ENCODE data around the gene SLC6A13.

The SLC6A13 gene

DNA sequence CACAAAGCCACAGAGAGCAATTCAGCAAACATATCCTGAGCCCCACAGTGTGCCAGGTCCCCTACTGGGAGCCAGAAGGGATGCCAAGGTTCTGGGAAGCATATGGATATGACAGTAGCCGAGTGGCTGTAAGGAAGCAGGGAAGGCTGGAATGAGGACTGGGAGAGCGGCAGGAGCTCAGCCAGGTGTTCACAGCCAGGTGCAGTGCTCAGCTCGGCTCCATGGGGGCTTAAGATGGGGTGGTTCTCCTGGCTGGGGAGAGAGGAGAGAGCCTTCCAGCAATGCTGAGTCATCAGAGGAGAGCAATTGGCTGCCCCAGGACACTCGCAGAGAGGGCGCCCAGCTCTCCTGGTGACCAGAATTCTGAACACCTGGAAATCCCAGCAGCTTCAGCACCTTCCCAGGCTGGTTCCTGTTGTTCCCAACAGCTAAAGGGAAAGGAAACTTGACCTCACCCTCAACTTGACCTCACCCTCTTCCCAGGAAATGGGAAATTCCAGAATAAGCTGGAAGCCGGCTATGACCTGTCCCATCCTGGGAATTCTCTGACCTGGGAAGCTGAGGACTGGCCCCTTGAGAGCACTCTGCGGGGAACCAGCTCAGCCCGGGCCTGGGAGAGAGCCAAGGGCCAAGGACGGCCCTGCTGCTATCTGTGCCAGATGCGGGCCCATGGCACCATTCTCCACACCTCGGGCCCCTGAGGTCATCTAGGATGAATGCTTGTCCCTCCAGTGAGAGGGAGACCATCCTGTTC is 83.3 kb downstream of the SLC6A13 start:
- DNase-seq, result no peak

DNA sequence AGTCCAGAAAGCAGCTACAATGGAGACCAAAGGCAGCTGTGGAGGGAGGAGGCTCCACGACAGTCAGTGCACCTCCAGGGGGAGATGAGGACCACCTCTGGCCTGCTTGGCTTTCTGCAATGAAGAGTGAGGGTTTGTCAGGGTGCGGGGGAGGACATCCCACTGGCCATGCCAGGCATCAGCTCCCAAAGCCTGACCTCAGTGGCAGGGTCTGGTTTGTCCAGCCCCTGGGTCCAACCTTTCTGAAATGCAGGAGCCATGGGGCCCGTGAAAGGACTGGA is 83.9 kb downstream of the SLC6A13 start:
- DNase-seq, result no peak

DNA sequence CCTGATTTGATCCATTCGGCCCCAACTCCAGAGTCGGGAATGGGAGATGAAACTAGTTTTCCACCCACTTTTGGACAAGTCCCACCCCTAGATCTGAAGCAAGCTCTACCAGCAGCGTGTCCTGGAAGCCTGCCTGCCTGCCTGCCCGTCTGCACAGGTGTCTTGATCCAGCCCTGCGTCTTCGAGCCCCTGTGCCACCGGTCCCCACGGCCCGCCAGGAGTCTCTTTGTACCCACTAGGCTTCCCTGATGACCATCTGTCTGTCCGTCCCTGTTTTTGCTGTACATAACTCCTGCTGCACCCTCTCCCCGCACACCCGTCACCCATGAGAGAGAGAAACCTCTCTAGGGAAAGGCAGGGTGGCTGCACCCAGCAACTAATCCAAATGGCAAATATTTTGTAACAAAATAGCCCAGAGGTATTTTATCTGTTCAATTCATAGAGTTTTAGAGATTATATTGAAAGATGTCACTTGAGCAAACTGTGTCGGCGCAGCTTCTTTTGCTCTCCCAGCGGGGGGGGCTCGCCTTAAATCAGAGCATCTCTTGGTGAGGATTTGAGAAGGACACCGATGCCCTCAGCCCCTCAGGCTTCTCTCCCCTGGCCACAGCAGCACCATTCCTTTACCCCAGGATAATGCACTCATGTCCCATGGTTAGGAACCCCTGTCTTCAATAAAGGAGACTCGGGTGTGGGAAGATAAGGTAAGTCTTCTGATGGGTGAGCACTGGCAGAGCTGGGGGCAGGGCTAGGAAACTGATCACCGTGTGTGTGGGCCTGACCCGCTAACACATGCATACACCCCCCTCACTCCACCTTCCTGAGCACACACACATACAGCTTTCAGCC is 84.4 kb downstream of the SLC6A13 start:
- DNase-seq, result no peak

DNA sequence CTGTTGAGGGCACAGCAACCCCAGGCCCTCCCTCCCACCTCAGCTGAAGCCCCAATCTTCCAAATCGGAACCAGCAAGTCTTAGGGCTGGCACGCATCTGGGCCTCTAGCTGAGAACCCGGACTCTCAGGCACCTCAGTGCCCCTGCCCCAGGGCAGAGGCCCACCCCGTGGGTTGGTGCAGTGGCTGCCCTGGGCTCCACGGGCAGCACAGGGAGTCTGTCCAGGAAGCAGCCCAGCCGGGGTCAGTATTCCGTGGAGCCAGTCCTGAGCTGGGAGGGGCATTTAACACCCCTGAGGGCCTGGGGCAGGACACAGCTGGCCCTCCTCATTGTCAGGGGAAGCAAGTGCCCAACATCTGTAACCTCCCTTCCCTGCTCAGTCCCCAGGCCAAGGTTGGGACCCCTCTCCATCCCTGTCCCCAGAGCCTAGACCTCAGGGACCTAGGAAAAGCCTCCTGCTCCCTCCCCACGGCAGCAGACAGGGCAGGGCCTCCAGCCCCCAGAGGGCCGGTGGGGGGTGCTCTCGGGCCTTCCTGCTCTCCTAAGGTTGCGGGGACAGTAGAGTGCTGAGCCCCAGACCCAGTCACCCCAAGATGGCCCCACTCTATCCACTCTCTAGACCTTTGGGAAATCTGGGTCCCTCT is 85.2 kb downstream of the SLC6A13 start:
- no peak for DNase-seq

DNA sequence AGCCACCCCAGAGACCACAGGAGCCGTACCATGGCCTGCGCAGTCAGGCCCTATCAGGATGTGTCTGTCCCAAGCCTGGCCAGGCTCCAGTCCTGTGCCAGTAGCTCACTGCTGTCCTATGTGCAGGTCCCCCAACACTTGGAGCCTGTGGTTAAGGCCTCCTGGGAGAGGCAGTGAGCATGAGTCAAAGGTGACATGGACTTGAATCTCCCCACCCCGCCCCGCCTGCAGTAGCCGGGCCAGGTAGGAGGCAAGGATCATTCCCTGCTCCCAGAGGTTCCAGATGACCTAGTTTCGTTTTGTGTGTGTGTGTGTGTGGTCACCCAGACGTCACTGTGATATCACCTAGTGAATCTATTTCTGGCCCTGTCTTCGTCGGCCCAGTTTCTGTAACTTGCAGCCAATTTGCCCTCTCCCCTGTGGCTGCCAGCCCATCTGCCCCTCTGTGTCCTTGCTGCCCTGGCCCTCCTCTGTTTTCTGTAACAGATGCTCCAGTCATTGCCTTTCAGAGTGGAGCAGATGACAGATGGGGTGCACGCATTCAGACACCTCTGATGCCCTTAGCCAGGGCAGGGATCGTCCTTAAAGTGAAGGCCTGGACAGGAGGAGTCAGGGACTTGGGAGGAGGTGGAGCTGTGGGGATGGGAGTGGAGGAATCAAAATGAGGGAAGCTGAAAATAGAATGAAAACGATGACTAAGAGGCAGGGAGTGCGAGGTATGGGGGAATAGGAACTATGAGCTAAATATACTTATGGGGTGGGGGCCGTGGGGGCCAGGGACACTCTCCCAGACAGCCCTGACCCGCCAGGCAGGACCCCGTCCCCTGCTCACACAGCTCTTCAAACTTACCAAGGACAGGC is 86.1 kb downstream of the SLC6A13 start:
- DNase-seq, result peak in 9 of 56 donors; percentile 12 to 50 (median 24)

DNA sequence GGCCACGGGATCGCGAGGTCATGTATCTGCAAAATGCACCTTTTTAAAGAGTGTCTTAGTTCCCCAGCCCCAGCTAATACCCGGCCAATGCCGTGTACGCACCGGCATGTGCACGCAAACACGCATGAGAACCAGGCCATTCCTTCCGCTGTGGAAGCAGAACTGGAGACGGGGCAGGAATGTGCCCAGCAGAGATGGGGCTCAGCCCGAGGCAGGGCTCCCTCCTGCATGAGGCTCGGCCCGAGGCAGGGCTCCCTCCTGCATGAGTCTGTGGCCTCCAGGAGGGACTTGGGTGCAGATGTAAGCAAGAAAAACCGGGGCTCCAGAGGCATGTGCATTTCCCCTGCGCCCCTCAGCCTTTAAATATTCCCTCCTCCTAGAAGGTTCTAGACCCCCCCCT is 86.9 kb downstream of the SLC6A13 start:
- DNase-seq, result no peak

DNA sequence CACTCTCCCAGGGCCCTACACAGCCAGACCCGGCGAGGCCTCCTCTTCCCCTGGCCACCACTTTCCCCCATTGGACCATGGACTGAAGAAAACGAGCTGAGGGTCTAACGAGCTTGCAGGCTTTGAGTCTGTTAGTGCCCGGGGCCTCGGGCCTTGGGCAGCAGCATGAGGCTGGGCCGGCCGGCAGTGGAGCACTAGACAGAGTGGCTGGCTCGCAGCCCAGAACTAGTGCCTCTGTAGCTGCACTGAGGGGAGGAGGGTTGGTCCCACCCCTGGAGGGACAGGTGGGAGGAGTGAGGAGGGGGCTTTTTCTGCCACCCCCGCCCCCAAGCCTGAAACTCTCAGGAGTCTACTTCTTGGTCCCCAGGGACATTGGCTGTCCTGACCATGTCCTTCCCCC is 87.4 kb downstream of the SLC6A13 start:
- peak in 13 of 56 donors; percentile 7 to 47 (median 26) for DNase-seq

DNA sequence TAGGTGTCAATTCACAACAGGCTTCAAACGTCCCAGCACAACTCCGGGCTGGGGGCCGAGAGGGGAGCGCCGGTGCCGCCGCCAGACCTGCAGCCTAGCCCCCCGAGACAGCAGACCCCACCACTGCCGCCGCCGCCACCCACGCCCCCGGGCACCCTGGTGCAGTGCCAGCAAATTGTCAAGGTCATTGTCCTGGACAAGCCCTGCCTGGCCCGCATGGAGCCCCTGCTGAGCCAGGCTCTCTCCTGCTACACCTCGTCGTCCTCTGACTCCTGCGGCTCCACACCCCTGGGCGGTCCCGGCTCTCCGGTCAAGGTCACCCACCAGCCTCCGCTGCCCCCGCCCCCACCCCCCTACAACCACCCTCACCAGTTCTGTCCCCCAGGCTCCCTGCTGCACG is 88.0 kb downstream of the SLC6A13 start:
- DNase-seq, result no peak

DNA sequence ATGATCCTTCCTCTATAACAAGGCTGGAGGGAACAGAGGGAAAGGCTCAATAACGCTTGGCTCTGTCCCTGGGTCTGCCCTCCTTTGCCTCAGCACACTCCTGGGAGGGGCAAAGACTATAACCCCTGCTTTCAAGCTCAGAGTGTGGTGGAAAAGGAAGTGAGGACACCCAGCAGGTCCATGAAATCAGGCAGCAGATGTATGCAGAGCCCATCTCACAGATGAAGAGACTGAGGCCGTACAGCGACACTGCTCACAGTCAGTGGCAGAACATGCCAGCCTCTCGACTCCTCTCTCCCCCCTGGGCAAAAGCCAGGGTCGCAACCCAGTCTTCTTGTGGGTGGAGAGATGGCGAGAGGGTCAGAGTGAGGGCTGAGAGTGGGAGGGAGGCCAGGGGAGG is 88.5 kb downstream of the SLC6A13 start:
- DNase-seq, result no peak

DNA sequence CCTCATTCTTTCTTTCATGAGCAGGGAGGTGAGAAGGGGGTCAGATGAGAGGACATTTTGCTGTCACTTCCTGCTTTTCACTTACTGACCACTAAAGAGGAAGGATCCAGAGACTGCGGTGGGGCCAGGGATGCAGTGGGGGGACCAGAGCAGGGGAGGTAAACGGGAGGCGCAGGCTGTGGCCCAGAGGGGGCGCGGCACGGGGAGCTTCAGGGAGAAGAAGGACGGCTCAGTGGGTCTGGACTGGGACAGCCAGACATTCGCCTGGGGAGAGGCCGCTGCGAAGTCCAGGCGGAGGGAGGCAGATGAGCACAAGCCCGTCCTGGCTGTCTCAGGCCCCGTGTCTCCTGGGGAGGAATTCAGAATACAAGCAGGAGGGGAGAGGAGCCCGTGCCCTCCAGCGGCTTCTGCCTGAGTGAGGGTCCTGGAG is 89.9 kb downstream of the SLC6A13 start:
- no peak for DNase-seq

DNA sequence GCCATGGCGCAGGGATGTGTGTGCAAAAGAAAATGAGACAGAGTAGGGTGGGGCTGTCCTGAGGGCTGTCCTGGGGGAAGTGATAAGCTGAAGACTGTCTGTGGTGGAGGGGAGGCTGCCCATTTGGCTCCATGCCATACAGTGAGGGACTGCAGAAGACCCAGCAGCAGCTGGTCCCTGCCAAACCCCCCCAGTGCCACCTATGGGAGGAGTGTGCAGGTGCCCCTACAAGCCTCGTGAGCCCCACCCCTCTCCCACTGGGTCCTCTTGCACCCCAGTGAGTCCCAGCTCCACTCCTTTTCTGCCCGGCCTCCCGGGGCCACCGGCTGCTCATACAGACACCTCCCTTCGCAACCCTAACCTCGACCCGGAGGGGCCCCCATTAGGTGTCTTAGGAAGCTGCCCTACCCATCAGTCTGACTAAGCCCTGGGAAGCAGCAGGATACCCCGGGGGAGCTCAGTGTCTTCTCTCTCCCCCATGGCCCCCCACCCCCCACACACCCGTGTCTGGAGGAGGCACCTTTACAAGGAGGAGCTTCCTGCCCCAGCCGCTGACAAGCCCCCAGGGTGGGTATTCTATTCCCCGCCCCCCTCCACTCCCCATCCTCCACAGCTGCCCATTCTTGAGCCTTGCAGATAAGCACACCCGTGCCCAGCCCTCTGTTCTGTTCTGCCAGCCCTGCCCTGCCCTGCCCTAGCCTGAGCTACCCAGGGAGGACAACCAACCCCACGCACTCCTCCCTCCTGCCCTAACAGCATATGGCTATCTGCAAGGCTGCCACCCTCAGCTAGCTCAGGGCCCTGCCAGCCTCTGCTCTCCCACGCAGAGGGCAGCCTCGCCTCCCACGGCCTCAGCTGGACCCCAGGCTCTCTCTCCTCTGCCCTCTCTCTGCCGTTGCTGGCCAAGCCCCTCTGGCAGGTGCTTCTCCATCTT is 90.6 kb downstream of the SLC6A13 start:
- no peak for DNase-seq

DNA sequence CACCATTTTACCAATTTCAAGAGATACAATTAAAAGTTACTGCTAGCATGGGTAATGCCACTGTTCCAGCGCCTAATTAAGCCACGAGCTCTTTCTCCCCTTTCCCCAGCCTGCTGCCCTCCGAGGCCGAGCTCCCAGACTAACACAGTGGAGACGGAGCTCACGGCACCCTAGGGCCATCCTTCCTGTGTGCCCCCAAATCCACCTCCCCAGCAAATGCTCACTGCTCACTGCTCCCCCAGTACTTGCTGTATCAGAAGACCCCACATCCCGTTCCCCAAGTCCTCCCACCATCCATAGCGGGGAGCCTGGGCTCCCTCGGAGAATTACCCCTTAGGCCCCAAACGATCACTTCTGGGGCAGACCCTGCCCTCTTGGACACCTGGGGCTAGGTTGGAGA is 91.4 kb downstream of the SLC6A13 start:
- no peak for DNase-seq

Data from nucleus accumbens (tissue), 56 donors.